Heart left ventricle (tissue), 13 donors: Measurements from ENCODE around the gene DNAJA3.

ENCODE experiments used
- POLR2A ChIP-seq, 2 donors: fragments of 450-650 bp; IDR thresholded peaks; one replicate each; pipeline ENCODE4 v1.6.1; 2017; ENCODE audit warnings: antibody characterized with exemption in 2 of 2, mild to moderate bottlenecking in 2 of 2, moderate library complexity in 2 of 2
- TF ChIP-seq, protein P1 (sequence below), 12 donors: fragments of 200-600 bp; sonication (generic) in 4 of 12; IDR thresholded peaks; one replicate each; pipeline versions ENCODE4 v1.5.0 to v1.8.0; 2018 to 2022; ENCODE audit warnings: antibody characterized with exemption in 12 of 12, mild to moderate bottlenecking in 5 of 12
- donor health status: ischemic (EF 13 %, LVEDD 7.1; RV severe dilation, severe dysfunction).
- donor health status: DM: no; HTN: yes; CAD: no.
- donor health status: DM: no; HTN: no; CAD: no.
- donor health status: ischemic (EF 25% LVEDD 6.9; RV normal size, moderate dysfunction).
- donor health status: ischemic (EF 25% LVEDD 5.7; RV mildly dilated, moderate dysfunction).
- donor health status: ischemic (EF 35%, LVEDD 5.7; RV mildly dilated, moderate dysfunction).
- donor health status: nonischemic (EF 11% LVEDD 7.7; RV severe dilation, severe dysfunction).
- donor health status: DM: yes; HTN: yes; CAD: no.
- donor health status: PGD.
- donor health status: ischemic (EF 29% LVEDD 5.4; RV normal size, mild dysfunction).
- donor health status: nonischemic (EF 23%, LVEDD 6.1; RV moderate dilation, normal function).

DNA sequence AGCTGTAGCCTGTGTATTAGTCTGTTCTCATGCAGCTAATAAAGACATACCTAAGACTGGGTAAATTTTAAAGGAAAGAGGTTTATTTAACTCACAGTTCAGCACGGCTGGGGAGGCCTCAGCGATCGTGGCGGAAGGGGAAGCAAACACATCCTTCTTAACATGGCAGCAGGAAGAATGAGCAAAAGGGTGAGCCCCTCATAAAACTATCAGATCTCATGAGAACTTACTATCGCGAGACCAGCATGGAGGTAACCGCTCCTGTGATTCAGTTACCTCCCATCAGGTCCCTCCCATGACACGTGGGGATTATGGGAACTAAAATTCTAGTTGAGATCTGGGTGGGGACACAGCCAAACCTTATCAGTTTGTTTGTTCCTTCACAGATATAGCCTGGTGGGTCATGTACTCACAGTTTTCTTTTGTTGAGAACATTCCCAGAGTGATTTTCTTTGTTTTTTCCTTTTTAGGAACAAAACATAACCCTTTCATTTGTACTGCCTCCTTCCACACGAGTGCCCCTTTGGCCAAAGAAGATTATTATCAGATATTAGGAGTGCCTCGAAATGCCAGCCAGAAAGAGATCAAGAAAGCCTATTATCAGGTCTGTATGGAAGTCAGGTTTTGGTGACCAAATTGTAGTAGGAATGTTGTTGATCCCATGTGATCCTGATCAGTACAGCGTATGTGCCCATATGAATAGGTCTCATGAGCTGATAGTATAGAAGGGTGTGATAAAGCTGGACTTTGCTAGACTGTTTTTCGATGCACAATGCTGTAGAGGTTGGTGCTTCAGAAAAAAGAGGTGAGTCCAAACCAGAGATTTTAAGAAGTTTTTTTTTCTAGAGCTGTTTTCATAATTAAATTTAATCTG, 8.5 kb downstream of the DNAJA3 start:
- TF ChIP-seq, protein P1, sequence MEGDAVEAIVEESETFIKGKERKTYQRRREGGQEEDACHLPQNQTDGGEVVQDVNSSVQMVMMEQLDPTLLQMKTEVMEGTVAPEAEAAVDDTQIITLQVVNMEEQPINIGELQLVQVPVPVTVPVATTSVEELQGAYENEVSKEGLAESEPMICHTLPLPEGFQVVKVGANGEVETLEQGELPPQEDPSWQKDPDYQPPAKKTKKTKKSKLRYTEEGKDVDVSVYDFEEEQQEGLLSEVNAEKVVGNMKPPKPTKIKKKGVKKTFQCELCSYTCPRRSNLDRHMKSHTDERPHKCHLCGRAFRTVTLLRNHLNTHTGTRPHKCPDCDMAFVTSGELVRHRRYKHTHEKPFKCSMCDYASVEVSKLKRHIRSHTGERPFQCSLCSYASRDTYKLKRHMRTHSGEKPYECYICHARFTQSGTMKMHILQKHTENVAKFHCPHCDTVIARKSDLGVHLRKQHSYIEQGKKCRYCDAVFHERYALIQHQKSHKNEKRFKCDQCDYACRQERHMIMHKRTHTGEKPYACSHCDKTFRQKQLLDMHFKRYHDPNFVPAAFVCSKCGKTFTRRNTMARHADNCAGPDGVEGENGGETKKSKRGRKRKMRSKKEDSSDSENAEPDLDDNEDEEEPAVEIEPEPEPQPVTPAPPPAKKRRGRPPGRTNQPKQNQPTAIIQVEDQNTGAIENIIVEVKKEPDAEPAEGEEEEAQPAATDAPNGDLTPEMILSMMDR (IDR thresholded peaks at IDR 0.05), result no peak
- TF ChIP-seq POLR2A (IDR thresholded peaks at IDR 0.05), result no peak
